GM19099 (cell line): ENCODE data around the gene MKS1.

Source experiments
- POLR2A ChIP-seq: IDR thresholded peaks from 3 replicates; pipeline ENCODE4 v1.6.1; 2011; ENCODE audit warnings: low read depth; ENCODE audit not compliant: insufficient read length; ENCODE audit errors: extremely low read depth

MKS1 gene

GRCh38 chr17:58229881-58230280, 10.8 kb upstream of the MKS1 start:
- TF ChIP-seq POLR2A: no peak

DNA sequence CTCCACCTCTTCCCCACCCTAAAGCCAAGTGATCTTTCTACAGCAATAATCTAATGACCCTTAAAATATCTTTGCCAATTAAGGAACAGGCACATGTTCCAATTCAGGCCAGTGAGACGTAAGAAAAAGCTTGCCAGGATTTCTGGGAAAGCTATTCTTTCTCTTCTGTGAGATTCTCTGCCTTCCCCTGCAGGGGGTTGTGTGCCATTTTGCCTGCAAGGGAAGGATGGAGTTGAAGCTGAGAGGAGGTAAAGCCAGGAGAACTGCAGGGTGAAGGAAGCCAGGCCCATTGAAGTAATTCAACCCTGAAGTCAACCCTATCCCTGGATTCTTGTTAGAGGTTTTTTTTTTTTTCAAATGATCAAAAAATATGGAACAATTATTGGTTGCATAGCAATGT, 10.3 kb upstream of the MKS1 start:
- no peak for TF ChIP-seq POLR2A

DNA sequence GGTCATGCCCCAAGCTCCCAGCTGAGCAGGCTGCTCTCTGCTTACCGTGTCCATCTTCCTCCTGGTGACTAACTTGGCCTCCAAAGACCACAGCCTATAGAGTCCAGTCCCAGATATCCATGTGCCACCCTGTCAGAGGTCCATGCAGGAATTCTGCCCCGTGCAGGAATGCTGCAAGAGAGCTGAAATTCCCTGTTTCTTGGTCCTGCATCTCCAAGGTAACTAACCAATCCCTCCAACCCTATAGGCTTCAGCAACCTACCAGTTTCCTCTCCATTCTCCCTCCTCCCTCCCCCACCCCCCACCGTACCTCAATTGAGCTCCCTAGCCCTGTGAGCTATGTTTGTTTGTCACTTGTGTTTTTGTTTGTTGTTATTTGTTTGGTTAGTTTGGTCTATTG, 9.6 kb upstream of the MKS1 start:
- TF ChIP-seq POLR2A: no peak

- no peak for TF ChIP-seq POLR2A
These were observed 8.7 kb upstream of the MKS1 start for GRCh38 chr17:58227733-58228132.

- no peak for TF ChIP-seq POLR2A
These were observed 5.3 kb upstream of the MKS1 start for GRCh38 chr17:58224315-58224714.

DNA sequence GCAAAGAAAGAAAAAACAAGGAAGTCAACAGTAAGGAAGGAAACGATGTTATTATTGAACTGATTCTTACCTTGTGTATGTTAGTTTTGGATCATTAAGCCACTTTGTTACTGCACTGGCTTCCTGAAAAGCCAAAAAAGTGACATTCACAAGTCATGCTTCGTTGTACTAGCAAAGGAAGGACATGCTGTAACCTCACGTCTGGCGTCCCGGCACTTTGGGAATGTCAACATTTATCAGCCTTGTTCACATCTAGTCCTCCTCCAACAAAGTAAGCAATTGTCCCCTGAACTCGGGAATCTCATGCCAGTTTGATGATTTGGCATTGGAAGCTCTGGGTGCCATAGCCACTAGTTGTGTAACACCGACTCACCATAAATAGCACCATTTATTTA, 731 bp upstream of the MKS1 start:
- no peak for TF ChIP-seq POLR2A

GRCh38 chr17:58217766-58218165, 1.3 kb downstream of the MKS1 start:
- no peak for TF ChIP-seq POLR2A

DNA sequence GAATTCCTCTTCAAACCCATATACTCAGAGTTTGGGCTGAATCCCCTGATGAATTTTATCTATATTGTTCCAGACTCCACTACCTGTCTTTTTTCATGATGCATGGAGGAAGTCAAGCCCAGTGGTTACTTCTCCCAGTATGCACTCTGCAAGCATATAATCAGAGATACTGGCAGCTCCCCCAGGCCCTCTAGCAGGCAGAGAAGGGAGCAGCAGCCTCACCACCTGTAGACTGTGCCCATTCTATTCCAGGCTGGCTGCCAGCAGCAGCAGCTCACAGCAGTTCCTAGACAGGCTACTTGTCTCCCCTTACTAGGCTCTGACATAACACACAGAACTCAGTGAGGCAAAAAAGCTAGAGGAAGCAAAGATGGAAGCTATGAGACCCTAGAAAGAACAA, 3.4 kb downstream of the MKS1 start:
- TF ChIP-seq POLR2A: no peak

GRCh38 chr17:58210922-58211321, 8.1 kb downstream of the MKS1 start:
- TF ChIP-seq POLR2A: no peak

GRCh38 chr17:58208344-58208743, 10.7 kb downstream of the MKS1 start:
- no peak for TF ChIP-seq POLR2A

DNA sequence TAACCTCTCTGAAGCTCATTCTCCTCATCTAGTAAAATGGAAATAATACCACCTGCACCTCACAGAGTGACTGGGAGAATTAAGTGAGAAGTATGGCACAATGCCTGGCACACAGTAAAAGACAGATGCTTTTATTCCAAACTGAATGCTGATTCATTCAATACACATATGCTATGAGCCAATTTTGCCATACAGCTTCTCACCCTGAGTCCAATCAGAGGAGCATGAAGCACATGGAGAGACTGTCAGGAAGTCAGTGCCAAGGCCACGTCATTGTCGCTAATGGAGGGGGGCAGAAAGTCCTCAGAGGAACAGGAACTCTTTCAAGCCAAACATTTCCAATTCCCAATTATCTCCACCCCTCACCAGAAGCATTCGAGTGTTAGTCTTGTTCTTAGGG, 11.6 kb downstream of the MKS1 start:
- TF ChIP-seq POLR2A: no peak

DNA sequence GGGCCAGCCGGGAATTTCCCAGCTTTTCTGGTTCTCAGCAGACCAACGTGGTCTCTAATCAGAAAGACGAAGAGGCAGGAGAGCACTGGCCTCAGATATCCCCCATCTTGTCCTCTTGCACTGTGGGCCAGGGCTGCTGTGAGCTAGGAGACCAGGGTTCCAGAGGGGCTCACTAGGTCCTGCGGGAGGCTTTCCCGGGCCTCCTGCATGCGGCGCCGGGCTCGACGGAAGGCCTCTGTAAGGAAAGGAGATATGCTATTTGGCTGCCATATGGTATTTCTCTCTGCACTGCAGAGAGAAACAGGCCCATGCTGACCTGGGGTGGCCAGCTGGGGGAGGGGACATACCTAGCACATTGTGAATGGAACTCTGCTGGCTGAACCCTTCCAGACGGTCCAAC, 13.1 kb downstream of the MKS1 start:
- TF ChIP-seq POLR2A: no peak

DNA sequence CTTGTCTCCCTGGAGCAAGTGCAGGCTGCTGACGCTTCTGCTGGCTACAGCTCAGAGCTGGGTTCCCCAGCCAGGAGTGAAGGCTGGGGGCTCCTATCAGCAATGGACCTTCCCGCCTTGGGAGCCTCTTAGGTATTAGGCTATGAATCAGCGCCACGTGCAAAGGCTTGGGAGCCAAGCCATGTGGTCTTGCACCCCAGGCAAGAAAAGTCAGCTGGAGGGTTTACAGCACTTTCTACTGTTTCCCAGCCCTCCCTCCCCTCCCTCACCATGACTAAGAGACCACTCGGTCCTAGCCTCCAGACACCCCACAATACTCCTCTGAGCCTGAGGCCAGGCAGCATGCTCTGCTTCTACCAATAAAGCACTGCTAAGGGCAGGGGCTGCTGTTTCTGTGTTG, 14.3 kb downstream of the MKS1 start:
- TF ChIP-seq POLR2A: no peak

GRCh38 chr17:58202859-58203258, 16.2 kb downstream of the MKS1 start:
- no peak for TF ChIP-seq POLR2A

- no peak for TF ChIP-seq POLR2A
These were observed 18.9 kb downstream of the MKS1 start for GRCh38 chr17:58200024-58200633.

DNA sequence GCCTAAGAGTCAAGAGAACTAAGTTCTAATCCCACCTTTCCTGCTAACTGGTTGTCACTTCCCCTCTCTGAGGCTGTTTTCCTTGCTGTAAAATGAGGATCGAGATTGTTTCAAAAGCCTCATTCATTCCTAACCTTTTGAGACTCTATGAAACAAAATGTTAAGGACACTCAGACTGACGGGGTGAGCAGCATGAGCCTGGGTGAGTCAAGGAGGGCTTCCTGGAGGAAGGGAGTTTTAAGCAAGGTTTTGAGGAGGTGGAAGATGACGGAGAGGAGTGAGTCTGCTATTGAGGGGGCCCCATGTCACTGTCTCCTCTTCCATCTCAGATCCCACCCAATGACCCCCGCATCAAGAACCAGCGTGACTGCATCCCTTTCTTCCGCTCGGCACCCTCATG, 22.4 kb downstream of the MKS1 start:
- no peak for TF ChIP-seq POLR2A

DNA sequence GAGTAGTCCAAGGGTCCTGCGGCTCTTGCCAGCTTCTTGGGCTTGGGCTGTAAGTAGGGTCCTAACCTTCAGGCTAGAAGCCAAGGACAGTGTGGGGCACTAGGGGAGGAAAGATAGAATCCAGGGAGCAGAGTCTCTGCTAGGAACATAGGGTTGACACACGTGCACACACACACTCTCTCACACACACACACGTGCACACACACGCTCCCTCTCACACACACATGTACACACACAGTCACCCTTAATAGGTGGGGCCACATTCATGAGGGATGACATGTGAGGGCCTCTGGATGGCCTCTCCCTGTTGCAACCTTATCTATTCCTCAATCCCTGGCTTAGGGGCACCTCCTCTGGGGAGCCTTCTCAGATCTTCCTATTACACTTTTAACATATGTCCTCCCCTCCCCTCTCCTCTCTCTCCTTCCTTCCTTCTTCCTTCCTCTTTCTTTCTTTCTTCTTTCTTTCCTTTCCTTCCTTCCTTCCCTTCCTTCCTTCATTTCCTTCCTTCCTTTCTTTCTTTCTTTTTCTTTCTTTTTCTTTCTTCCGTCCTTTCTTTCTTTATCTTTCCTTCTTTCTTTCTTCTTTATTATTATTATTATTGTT, 23.4 kb downstream of the MKS1 start:
- TF ChIP-seq POLR2A: no peak
